Ovary (tissue), 9 donors: ENCODE measurements around the gene CETN3. TPM values are rescaled to one million over a fixed set of nuclear protein-coding genes. Genes with fewer than 3 reads are reported as not detected.
A peak's percentile ranks its signal among the peaks of the same experiment; 100 is the strongest.

Experiments used
- DNase-seq, 5 donors: peaks; one replicate each; pipeline ENCODE4 v3.0.0-alpha.2; 2019 to 2020
- H3K27ac ChIP-seq, 2 donors: fragments of 200-600 bp; one replicate each; pipeline versions ENCODE4 v1.5.1 to v1.8.0; 2019 to 2022
- H3K27me3 ChIP-seq: fragments of 200-600 bp; one replicate; pipeline ENCODE4 v1.8.0; 2022
- H3K36me3 ChIP-seq: fragments of 200-600 bp; sonication (generic); one replicate; pipeline ENCODE4 v1.5.1; 2019
- H3K4me1 ChIP-seq: one replicate; pipeline ENCODE4 v1.8.1; 2013; ENCODE audit warnings: mild to moderate bottlenecking, moderate library complexity; ENCODE audit not compliant: insufficient read depth
- H3K4me3 ChIP-seq: fragments of 200-600 bp; sonication (generic); one replicate; pipeline ENCODE4 v1.5.1; 2017
- H3K9me3 ChIP-seq, 2 donors: fragments of 200-600 bp in 1 of 2; sonication (generic) in 1 of 2; one replicate each; pipeline versions ENCODE4 v1.5.1 to v1.8.1; 2013 to 2019; ENCODE audit warnings: mild to moderate bottlenecking in 1 of 2, moderate library complexity in 1 of 2
- CTCF ChIP-seq, 3 donors: fragments of 450-650 bp in 2 of 3; fragments of 200-600 bp in 1 of 3; IDR thresholded peaks; one replicate each; pipeline versions ENCODE4 v1.5.1 to v1.8.0; 2016 to 2022; ENCODE audit warnings: antibody characterized with exemption in 3 of 3, mild to moderate bottlenecking in 1 of 3
- EP300 ChIP-seq: sonication (generic); formaldehyde crosslinking; IDR thresholded peaks from one replicate; pipeline ENCODE4 v1.6.1; 2017; ENCODE audit warnings: antibody characterized with exemption
- POLR2A ChIP-seq: fragments of 450-650 bp; IDR thresholded peaks from one replicate; pipeline ENCODE4 v1.6.1; 2017; ENCODE audit warnings: antibody characterized with exemption, mild to moderate bottlenecking, moderate library complexity
- WGBS, 3 donors: extraction: QIAGEN DNeasy Blood & Tissue Kit in 1 of 3; methylation state at CpG; one replicate each; pipeline versions ENCODE4 v1.1.5 to v1.1.7; 2013 to 2017; 5-methylcytosine and 5-hydroxymethylcytosine counted together
- intact Hi-C, 4 donors: fragments of 100-400 bp; cut with DNase I; formaldehyde crosslinking; loops; one replicate each; pipeline versions ENCODE4 v1.11.0 to v1.15.1; 2022 to 2023
- polyA plus RNA-seq, 2 donors: library from polyadenylated mRNA; stranded (reverse); fragments of 200-250 nt in 1 of 2; fragments of 350-450 nt in 1 of 2; fragmentation: Illumina TruSeq in 1 of 2; extraction: RNeasy Lipid Tissue Mini Kit (QIAGEN cat#74804) in 1 of 2; gene quantifications; one replicate each; pipeline ENCODE4 v1.2.3, GENCODE V29; 2013 to 2014
- total RNA-seq, 7 donors: library from RNA; depleted of rRNA in 2 of 7; stranded (reverse); fragments of >200 nt in 2 of 7; fragmentation: NEBNext Ultra II Directional in 3 of 7; extraction: Animal tissue kit (Norgen Biotek cat#: 25700) in 3 of 7; gene quantifications; one replicate each; pipeline versions ENCODE4 v1.1.0 to v1.2.4, GENCODE V29; 2016 to 2023
- donor health status: DM: no; HTN: no; CAD: no; lungs with moderate emphysema.
- donor health status: DM: no; HTN: no; CAD: no.
- donor health status: Bipolar disorder and iron deficiency.
- donor health status: DM: yes; HTN: yes; CAD: no.
- donor health status: DM: no; HTN: no; CAD: no.
- donor health status: DM: yes; HTN: yes; CAD: no.

Gene CETN3
- total and polyA plus RNA-seq, 9 donors = 9.2 to 36.9 (median 26.5) TPM

GRCh38 chr5:90402521-90403255 lies 6.9 kb downstream of the CETN3 start:
- WGBS, 3 donors = 69 to 84% (median 79%) methylated on average over 1 of the region's 1 CpG
- no peak for DNase-seq
- TF ChIP-seq EP300 (no peak), CTCF (IDR thresholded peaks at IDR 0.05) (no peak), POLR2A (no peak)
- no peaks in the 10 kb centered on the region for H3K36me3 ChIP-seq
- H3K4me1 ChIP-seq = no peaks in the 10 kb centered on the region
- no peaks in the 10 kb centered on the region for H3K27me3 ChIP-seq
- intact Hi-C loops = no loop called here
- no peaks in the 10 kb centered on the region for H3K9me3 ChIP-seq
- no peak overlapping the region for H3K4me3 ChIP-seq
- no peak overlapping the region for H3K27ac ChIP-seq

GRCh38 chr5:90399251-90399650 lies 10.3 kb downstream of the CETN3 start:
- DNase-seq = no peak
- no peak for TF ChIP-seq POLR2A
- no peak for TF ChIP-seq EP300
- TF ChIP-seq CTCF (IDR thresholded peaks at IDR 0.05) = no peak
- Histone ChIP-seq H3K36me3 (no peaks in the 10 kb centered on the region), H3K27ac (no peak overlapping the region), H3K27me3 (no peaks in the 10 kb centered on the region), H3K9me3 (no peaks in the 10 kb centered on the region), H3K4me3 (no peak overlapping the region), H3K4me1 (no peaks in the 10 kb centered on the region)
- WGBS, 3 donors = 90 to 97% (median 97%) methylated on average over 4 of the region's 4 CpGs
- intact Hi-C loops = no loop called here

GRCh38 chr5:90398726-90399125 lies 10.8 kb downstream of the CETN3 start:
- Histone ChIP-seq H3K27ac (no peak overlapping the region), H3K27me3 (no peaks in the 10 kb centered on the region), H3K9me3 (no peaks in the 10 kb centered on the region), H3K4me1 (no peaks in the 10 kb centered on the region), H3K4me3 (no peak overlapping the region), H3K36me3 (no peaks in the 10 kb centered on the region)
- DNase-seq = no peak
- 95 to 97% (median 96%) methylated on average over 2 of the region's 2 CpGs for WGBS, 3 donors
- no peak for TF ChIP-seq CTCF (IDR thresholded peaks at IDR 0.05)
- intact Hi-C loops = no loop called here

GRCh38 chr5:90395005-90395404 lies 14.6 kb downstream of the CETN3 start:
- TF ChIP-seq CTCF (IDR thresholded peaks at IDR 0.05) (peak in 1 of 3 donors; percentile 11), POLR2A (no peak)
- intact Hi-C loops = no loop called here
- Histone ChIP-seq H3K4me1 (no peaks in the 10 kb centered on the region), H3K4me3 (no peak overlapping the region), H3K9me3 (no peaks in the 10 kb centered on the region), H3K27ac (no peak overlapping the region), H3K27me3 (no peaks in the 10 kb centered on the region), H3K36me3 (no peaks in the 10 kb centered on the region)
- 96 to 97% (median 96%) methylated on average over 2 of the region's 2 CpGs for WGBS, 3 donors
- no peak for DNase-seq
